ENCODE results near the gene ENAM. TPM values are rescaled to one million over a fixed set of nuclear protein-coding genes. Genes with fewer than 3 reads are reported as not detected.

ENAM gene
- total RNA-seq, 1 donor from 2014 or later: 0.05 TPM

- Mint-ChIP-seq H3K4me1 (ENCODE audit: low read depth) (peaks cover 6% of the 10 kb centered on the region), H3K27ac (no peak overlapping the region), H3K27me3 (no peaks in the 10 kb centered on the region), H3K9me3 (ENCODE audit: low read depth) (no peaks in the 10 kb centered on the region), H3K36me3 (ENCODE audit: insufficient read depth) (no peaks in the 10 kb centered on the region), H3K4me3 (ENCODE audit: low read depth) (no peak overlapping the region)
- DNase-seq (ENCODE audit: low spot score, unreplicated experiment): peak; percentile 36
- TF ChIP-seq CTCF (IDR thresholded peaks at IDR 0.05; ENCODE audit: unreplicated experiment): peak; percentile 80
Measured at GRCh38 chr4:70601422-70602039, 27.0 kb upstream of the ENAM start.

- Mint-ChIP-seq H3K4me3 (ENCODE audit: low read depth) (no peak overlapping the region), H3K27me3 (no peaks in the 10 kb centered on the region), H3K4me1 (ENCODE audit: low read depth) (peaks cover 6% of the 10 kb centered on the region), H3K27ac (no peak overlapping the region), H3K36me3 (ENCODE audit: insufficient read depth) (no peaks in the 10 kb centered on the region), H3K9me3 (ENCODE audit: low read depth) (no peaks in the 10 kb centered on the region)
- TF ChIP-seq CTCF (IDR thresholded peaks at IDR 0.05; ENCODE audit: unreplicated experiment): no peak
- no peak for DNase-seq (ENCODE audit: low spot score, unreplicated experiment)
Measured at GRCh38 chr4:70603856-70604255, 24.7 kb upstream of the ENAM start.

GRCh38 chr4:70606459-70606858, 22.1 kb upstream of the ENAM start:
- Mint-ChIP-seq H3K27me3 (no peaks in the 10 kb centered on the region), H3K27ac (no peak overlapping the region), H3K4me1 (ENCODE audit: low read depth) (peaks cover under 1% of the 10 kb centered on the region), H3K9me3 (ENCODE audit: low read depth) (no peaks in the 10 kb centered on the region), H3K36me3 (ENCODE audit: insufficient read depth) (no peaks in the 10 kb centered on the region), H3K4me3 (ENCODE audit: low read depth) (no peak overlapping the region)
- TF ChIP-seq CTCF (IDR thresholded peaks at IDR 0.05; ENCODE audit: unreplicated experiment): no peak
- DNase-seq (ENCODE audit: low spot score, unreplicated experiment): no peak

- no peak for TF ChIP-seq CTCF (IDR thresholded peaks at IDR 0.05; ENCODE audit: unreplicated experiment)
- Mint-ChIP-seq H3K9me3 (ENCODE audit: low read depth) (no peaks in the 10 kb centered on the region), H3K4me1 (ENCODE audit: low read depth) (no peaks in the 10 kb centered on the region), H3K27ac (no peak overlapping the region), H3K36me3 (ENCODE audit: insufficient read depth) (no peaks in the 10 kb centered on the region), H3K27me3 (no peaks in the 10 kb centered on the region), H3K4me3 (ENCODE audit: low read depth) (no peak overlapping the region)
- no peak for DNase-seq (ENCODE audit: low spot score, unreplicated experiment)
Measured at GRCh38 chr4:70607334-70607853, 21.1 kb upstream of the ENAM start.

- no peak for DNase-seq (ENCODE audit: low spot score, unreplicated experiment)
- Mint-ChIP-seq H3K9me3 (ENCODE audit: low read depth) (no peaks in the 10 kb centered on the region), H3K4me3 (ENCODE audit: low read depth) (no peak overlapping the region), H3K27ac (no peak overlapping the region), H3K4me1 (ENCODE audit: low read depth) (peaks cover 7% of the 10 kb centered on the region), H3K36me3 (ENCODE audit: insufficient read depth) (no peaks in the 10 kb centered on the region), H3K27me3 (no peaks in the 10 kb centered on the region)
- TF ChIP-seq CTCF (IDR thresholded peaks at IDR 0.05; ENCODE audit: unreplicated experiment): no peak
Measured at GRCh38 chr4:70608324-70608723, 20.2 kb upstream of the ENAM start.

All from progenitor cell of endocrine pancreas (in vitro differentiated cells).